ENCODE results near the gene SBK2. TPM values are rescaled to one million over a fixed set of nuclear protein-coding genes. Genes with fewer than 3 reads are reported as not detected.

SBK2 gene
- total RNA-seq, 1 experiment from 2014 or later: 3.5 TPM

DNA sequence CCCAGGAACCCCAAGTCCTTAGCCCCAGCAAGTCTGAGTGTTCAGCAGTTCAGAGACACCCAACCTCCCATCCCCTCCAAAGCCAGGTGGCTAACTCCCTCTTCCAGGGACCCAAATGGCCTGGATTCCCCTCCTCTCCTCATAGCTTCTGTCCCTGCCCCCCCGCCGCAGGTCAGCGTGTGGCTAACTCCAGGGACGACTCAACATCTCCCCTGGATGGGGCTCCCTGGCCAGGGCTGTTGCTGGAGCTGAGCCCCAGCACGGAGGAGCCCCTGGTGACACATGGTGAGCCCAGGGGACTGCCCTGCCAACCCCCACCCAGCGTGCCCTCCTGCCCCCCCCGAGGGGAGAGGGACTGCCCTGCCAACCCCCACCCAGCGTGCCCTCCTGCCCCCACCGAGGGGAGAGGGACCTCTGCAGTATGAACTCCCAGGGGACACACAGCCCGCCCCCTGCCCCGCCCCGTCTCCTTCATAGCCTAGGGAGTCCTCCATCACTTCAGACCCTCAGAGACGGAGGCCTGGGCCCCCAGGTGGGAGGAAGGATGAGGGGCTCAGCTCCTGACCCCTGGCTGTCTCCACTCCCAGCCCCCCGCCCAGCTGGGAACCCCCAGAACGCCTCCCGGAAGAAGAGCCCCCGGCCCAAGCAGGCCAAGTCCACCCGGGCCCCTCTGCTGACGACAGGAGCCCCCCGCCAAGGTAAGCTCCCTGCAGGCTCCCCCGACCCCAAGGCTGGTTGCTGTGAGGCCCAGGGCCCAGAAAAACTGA is 47.0 kb downstream of the SBK2 start:
- Histone ChIP-seq H4K20me1 (ENCODE audit: insufficient read depth) (no peaks in the 10 kb centered on the region), H3K9me2 (ENCODE audit: insufficient read depth) (no peaks in the 10 kb centered on the region), H3K9me3 (ENCODE audit: insufficient read depth, low read depth) (no peaks in the 10 kb centered on the region), H3K27ac (no peak overlapping the region), H3K79me2 (ENCODE audit: low read depth) (no peaks in the 10 kb centered on the region; the same call in 1 of the 2 replicates), H3K4me1 (replicated peaks; ENCODE audit: insufficient read depth) (peaks cover 16% of the 10 kb centered on the region), H2AFZ (no peak overlapping the region), H3K36me3 (ENCODE audit: low read depth) (no peaks in the 10 kb centered on the region), H3K27me3 (ENCODE audit: insufficient read depth, low read depth) (peaks cover 3% of the 10 kb centered on the region; the same call in 1 of the 2 replicates), H3K4me2 (no peak overlapping the region), H3F3A (ENCODE audit: insufficient read depth, low read depth) (peaks cover 14% of the 10 kb centered on the region; the same call in 1 of the 2 replicates), H3K4me3 (no peak overlapping the region)
- BruUV-seq (replicated peaks): no TSS peak
- TF ChIP-seq, protein P1, sequence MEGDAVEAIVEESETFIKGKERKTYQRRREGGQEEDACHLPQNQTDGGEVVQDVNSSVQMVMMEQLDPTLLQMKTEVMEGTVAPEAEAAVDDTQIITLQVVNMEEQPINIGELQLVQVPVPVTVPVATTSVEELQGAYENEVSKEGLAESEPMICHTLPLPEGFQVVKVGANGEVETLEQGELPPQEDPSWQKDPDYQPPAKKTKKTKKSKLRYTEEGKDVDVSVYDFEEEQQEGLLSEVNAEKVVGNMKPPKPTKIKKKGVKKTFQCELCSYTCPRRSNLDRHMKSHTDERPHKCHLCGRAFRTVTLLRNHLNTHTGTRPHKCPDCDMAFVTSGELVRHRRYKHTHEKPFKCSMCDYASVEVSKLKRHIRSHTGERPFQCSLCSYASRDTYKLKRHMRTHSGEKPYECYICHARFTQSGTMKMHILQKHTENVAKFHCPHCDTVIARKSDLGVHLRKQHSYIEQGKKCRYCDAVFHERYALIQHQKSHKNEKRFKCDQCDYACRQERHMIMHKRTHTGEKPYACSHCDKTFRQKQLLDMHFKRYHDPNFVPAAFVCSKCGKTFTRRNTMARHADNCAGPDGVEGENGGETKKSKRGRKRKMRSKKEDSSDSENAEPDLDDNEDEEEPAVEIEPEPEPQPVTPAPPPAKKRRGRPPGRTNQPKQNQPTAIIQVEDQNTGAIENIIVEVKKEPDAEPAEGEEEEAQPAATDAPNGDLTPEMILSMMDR (conservative IDR thresholded peaks at IDR 0.05): no peak
- TF ChIP-seq EZH2 (IDR thresholded peaks at IDR 0.05; ENCODE audit: low read depth): no peak
- POLR2A ChIA-PET (ENCODE audit: unreplicated experiment): no interaction called here
- intact Hi-C loops (cut with micrococcal nuclease; ENCODE audit: unreplicated experiment): no loop called here
- CTCF ChIA-PET: no interaction called here
- no peak for DNase-seq

DNA sequence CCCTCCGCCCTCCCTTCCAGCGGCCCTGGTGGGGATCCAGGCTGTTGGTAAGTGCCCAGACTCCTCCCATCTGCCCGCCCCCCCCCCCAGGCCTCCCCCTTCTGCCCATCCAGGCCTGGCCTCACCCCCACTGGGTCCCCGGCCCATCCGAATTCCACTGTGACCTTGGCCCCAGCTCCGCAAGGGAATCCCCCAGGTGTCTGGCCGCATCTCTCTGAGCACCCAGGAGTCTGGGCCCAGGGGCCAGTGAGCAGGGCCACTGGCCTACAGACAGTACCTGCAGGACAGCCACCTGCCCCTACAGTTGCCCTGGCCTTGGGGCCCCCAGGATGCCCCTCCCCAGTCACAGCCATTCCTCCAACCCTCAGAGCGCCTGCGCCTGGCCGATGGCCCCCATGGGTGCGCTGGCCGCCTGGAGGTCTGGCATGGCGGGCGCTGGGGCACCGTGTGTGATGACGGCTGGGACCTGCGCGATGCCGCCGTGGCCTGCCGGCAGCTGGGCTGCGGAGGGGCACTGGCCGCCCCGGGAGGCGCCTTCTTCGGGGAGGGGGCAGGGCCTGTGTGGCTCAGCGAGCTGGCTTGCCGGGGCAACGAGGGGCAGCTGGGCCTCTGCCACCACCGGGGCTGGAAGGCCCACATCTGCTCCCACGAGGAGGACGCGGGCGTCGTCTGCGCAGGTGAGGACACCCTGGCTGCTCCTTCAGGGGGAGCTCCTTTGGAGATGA is 47.8 kb downstream of the SBK2 start:
- no peak for TF ChIP-seq EZH2 (IDR thresholded peaks at IDR 0.05; ENCODE audit: low read depth)
- TF ChIP-seq, protein P1 (conservative IDR thresholded peaks at IDR 0.05): no peak
- no TSS peak for BruUV-seq (replicated peaks)
- Histone ChIP-seq H4K20me1 (ENCODE audit: insufficient read depth) (no peaks in the 10 kb centered on the region; the same call in 1 of the 2 replicates), H3K4me3 (no peak overlapping the region), H3K79me2 (ENCODE audit: low read depth) (no peaks in the 10 kb centered on the region; the same call in 1 of the 2 replicates), H3K27ac (no peak overlapping the region), H2AFZ (no peak overlapping the region), H3K9me3 (ENCODE audit: insufficient read depth, low read depth) (no peaks in the 10 kb centered on the region), H3F3A (ENCODE audit: insufficient read depth, low read depth) (peaks cover 14% of the 10 kb centered on the region; the same call in 1 of the 2 replicates), H3K4me1 (replicated peaks; ENCODE audit: insufficient read depth) (peaks cover 21% of the 10 kb centered on the region), H3K27me3 (ENCODE audit: insufficient read depth, low read depth) (peaks cover 3% of the 10 kb centered on the region; the same call in 1 of the 2 replicates), H3K36me3 (ENCODE audit: low read depth) (no peaks in the 10 kb centered on the region), H3K9me2 (ENCODE audit: insufficient read depth) (no peaks in the 10 kb centered on the region), H3K4me2 (no peak overlapping the region)
- ChIA-PET CTCF (interaction anchor here (0.8 kb wide), 1 partner anchor 137 kb away, joined by 10 read pairs; no protein-coding TSS in a partner anchor), POLR2A (ENCODE audit: unreplicated experiment) (interaction anchor here (0.6 kb wide), 1 partner anchor 14 kb away, joined by 5 read pairs; no protein-coding TSS in a partner anchor)
- intact Hi-C loops (cut with micrococcal nuclease; ENCODE audit: unreplicated experiment): no loop called here
- no peak for DNase-seq

DNA sequence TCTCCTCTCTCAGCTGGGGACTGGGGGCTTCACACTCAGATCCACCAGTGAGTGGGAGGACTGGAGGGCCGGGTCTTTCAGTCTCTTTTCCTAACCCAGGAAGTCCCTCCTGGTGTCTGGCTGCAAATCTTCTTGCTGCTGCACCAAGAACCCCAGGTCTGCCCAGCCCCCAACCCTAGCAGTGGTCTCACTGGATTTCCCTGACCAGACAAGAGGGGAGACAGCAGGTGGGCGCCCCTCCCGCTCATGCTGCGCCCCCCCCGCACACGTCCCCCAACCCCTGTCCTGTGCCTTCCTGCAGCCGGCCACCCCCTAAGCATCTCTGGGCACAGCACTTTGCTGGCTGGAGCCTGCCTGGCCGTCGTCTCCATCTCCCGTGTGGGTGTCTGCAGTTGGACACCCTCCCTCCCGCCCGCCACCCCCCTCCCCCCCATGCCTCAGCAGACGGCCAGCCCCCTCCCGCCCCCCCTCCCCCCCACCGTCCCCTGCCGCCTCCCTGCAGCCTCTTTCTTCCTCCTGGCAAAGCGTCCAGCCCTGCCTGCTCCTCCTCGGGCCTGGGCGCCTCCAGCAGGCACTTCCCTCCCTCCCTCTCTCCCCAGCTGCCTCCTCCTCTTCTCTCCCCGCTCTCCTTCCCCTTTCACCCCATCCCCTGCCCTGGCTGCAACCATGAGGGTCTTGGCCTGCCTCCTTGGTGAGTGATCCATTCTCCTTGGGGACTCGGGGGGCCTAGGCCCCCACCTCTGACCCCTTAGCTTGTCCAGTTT is 48.8 kb downstream of the SBK2 start, which contains the start of gene SSC5D:
Gene SSC5D, plus strand, starts transcription at position 513 of the 764 bp plus-strand sequence. Its CDS starts 154 bp downstream, at position 667.
- Histone ChIP-seq H3K79me2 (ENCODE audit: low read depth) (no peaks in the 10 kb centered on the region; the same call in 1 of the 2 replicates), H3F3A (ENCODE audit: insufficient read depth, low read depth) (peaks cover 22% of the 10 kb centered on the region; the same call in 1 of the 2 replicates), H3K4me2 (peak within 1 kb of the TSS; percentile 41), H3K4me3 (no peak within 1 kb of the TSS), H3K9me2 (ENCODE audit: insufficient read depth) (no peaks in the 10 kb centered on the region), H3K4me1 (replicated peaks; ENCODE audit: insufficient read depth) (peaks cover 21% of the 10 kb centered on the region), H2AFZ (no peak within 1 kb of the TSS), H4K20me1 (ENCODE audit: insufficient read depth) (no peaks in the 10 kb centered on the region; the same call in 1 of the 2 replicates), H3K9me3 (ENCODE audit: insufficient read depth, low read depth) (no peaks in the 10 kb centered on the region), H3K27me3 (ENCODE audit: insufficient read depth, low read depth) (peaks cover 3% of the 10 kb centered on the region; the same call in 1 of the 2 replicates), H3K27ac (0 out of 2 replicates have a peak within 1 kb of the TSS, but pooled peaks have one; percentile 2), H3K36me3 (ENCODE audit: low read depth) (no peaks in the 10 kb centered on the region)
- no peak for DNase-seq
- no TSS peak for BruUV-seq (replicated peaks)
- CTCF ChIA-PET: interaction anchor here (0.8 to 1.0 kb wide), 2 partner anchors 17 to 138 kb away, joined by 4 to 10 read pairs; no protein-coding TSS in a partner anchor
- intact Hi-C loops (cut with micrococcal nuclease; ENCODE audit: unreplicated experiment): no loop called here
- POLR2A ChIA-PET (ENCODE audit: unreplicated experiment): interaction anchor here (0.5 to 0.7 kb wide), 5 partner anchors 12 to 513 kb away, joined by 3 to 20 read pairs (median 5); partner anchors contain the start of gene ZNF628
- TF ChIP-seq, protein P1 (conservative IDR thresholded peaks at IDR 0.05): no peak
- TF ChIP-seq EZH2 (IDR thresholded peaks at IDR 0.05; ENCODE audit: low read depth): no peak

All from PC-9 (cell line).